ENCODE results near the gene TAGLN. TPM values are rescaled to one million over a fixed set of nuclear protein-coding genes. Genes with fewer than 3 reads are reported as not detected.
"Not testable (repeated sequence)": the region's sequence is repeated elsewhere in the genome, so short reads cannot be mapped to it uniquely, and the experiment has no call there.

The TAGLN gene
- total RNA-seq, 1 experiment from 2014 or later = 4.2 TPM

DNA sequence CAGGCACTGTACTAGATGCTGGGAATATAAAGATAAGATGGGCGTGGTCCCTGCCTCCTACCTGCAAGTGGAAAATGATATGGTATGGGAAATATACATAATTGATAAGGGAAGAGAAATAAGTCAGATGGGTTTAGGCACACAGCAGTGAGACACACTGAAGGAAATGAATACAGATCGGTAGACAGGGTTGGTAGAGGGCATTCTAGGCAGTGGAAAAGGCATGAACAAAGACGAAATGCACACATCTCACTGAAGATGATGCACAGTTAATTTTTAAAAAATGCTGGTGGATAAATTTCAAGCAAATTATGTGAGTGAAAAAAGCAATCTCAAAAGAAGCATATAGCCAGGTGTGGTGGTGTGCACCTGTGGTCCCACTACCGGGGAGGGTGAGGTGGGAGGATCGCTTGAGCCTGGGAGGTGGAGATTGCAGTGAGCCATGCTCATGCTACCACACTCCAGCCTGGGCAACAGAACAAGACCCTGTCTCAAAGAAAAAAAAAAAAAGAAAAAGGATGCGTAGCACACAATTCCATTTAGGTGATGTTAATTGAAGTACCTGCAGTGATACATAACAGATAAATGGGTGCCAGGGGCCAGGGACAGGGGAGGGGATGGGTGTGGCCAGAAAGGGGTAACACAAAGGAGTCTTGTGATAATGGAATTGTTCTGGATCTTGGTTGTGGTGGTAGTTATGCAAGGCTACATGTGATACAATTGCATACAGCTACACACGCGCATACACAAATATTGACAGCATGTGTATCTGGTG, 10.4 kb downstream of the TAGLN start:
- not testable (repeated sequence) for H3K36me3 ChIP-seq; DNase-seq; H3K9me3 ChIP-seq (replicated peaks); H3K4me1 ChIP-seq; H3K27ac ChIP-seq; H3K4me3 ChIP-seq; H3K27me3 ChIP-seq

DNA sequence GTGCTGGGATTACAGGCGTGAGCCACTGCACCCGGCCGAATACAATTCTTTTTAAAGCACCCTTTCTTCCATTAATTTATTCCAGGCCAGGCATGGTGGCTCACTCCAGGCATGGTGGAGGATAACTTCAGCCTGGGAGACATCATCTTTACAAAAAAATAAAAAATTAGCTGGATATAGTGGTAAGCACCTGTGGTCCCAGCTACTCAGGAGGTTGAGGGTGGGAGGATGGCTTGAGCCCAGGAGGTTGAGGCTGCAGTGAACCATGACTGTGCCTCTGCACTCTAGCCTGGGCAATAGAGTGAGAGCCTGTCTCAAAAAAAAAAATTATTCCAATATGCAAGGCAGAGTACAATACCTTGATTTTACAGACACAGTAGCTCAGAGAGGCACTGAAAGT, 11.4 kb downstream of the TAGLN start:
- Histone ChIP-seq H3K9me3 (replicated peaks) (no peaks in the 10 kb centered on the region), H3K27ac (no peak overlapping the region), H3K4me3 (no peak overlapping the region), H3K4me1 (no peaks in the 10 kb centered on the region), H3K36me3 (no peaks in the 10 kb centered on the region), H3K27me3 (no peaks in the 10 kb centered on the region)
- no peak for DNase-seq

GRCh38 chr11:117212697-117213355, 13.7 kb downstream of the TAGLN start:
- no peak for DNase-seq
- Histone ChIP-seq H3K4me1 (no peaks in the 10 kb centered on the region), H3K4me3 (no peak overlapping the region), H3K9me3 (replicated peaks) (no peaks in the 10 kb centered on the region), H3K27me3 (no peaks in the 10 kb centered on the region), H3K36me3 (no peaks in the 10 kb centered on the region), H3K27ac (no peak overlapping the region)

DNA sequence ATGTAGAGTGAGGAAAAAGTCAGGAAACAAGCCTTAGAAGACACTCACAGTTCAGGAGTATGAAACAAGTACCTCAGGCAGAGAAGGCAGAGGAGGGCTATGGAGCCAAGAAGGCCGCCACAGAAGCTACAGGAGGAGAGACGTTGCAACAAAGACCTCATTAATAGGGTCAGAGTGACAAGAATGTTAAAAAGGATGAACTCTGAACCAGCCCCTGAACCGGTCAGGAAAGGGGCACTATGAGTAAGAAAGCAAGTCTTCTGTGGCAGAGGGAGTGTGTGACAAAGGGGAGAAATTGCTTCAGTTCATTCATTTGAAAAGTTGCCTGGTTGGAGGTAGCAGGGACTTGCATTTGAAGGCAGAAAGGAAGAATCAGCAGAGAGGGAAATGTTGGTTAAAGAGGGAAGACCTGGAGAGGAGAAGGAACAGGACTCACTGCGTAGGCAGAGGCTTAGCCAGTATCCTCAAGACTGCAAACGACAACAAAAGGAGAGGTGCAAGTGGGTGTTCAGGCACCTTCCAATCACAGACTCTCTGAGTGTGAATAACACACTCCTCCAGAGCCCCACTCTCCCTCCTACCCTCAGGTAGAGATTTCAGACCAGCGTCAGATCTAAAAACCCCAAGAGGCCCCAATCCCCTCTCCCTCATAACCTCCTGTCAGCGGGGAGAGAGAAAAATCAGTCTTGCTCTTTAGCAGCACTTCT, 15.4 kb downstream of the TAGLN start:
- H3K27me3 ChIP-seq = no peaks in the 10 kb centered on the region
- no peak overlapping the region for H3K27ac ChIP-seq
- no peaks in the 10 kb centered on the region for H3K9me3 ChIP-seq (replicated peaks)
- no peak for DNase-seq
- no peaks in the 10 kb centered on the region for H3K4me1 ChIP-seq
- H3K4me3 ChIP-seq = no peak overlapping the region
- H3K36me3 ChIP-seq = no peaks in the 10 kb centered on the region

DNA sequence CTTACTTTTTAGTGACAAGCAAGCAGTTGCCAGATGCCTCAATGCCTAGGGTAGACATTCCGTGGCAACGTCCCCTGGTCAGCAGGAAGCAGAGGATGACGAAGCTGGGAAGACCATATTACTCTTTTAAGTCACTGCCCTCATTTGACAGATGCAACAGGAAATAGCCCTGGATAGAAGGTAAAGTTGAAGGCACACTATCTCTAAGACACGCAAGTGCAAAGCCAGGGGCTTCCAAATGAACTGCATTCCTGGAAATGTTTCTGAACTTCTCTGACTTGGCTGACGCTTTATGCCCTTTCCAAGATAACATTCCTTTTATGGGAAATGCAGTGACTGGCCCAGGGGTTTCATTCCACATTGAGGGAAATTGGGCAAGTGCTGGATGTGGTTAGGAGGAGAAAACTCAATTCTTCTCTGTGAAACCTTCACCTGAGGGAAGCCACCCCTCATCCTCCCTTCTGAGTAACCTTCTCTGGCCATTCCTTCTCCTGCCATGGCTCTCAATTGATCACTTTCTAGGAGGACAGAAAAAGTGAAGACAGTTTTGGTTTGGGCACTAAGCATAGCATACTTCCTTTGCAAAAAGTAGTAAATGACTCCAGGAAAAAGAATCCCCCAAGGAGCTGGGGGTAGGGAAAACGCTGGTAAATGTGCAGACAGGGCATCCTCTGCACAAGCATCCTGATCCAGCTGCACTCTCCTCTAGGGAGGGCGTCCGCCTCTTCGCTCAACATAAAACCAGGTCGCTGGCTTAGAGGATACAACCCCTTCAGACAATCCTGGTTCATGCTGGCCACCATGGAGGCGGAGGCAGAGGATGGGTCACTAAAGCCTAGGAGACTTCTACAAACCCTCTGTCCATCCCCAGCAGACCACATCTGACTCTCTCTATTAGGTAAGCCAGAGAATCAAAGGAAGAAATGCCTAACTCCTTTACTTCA, 18.2 kb downstream of the TAGLN start:
- no peaks in the 10 kb centered on the region for H3K27me3 ChIP-seq
- peaks cover 18% of the 10 kb centered on the region for H3K4me1 ChIP-seq
- DNase-seq = no peak
- H3K27ac ChIP-seq = no peak overlapping the region
- no peaks in the 10 kb centered on the region for H3K9me3 ChIP-seq (replicated peaks)
- H3K36me3 ChIP-seq = no peaks in the 10 kb centered on the region
- no peak overlapping the region for H3K4me3 ChIP-seq

DNA sequence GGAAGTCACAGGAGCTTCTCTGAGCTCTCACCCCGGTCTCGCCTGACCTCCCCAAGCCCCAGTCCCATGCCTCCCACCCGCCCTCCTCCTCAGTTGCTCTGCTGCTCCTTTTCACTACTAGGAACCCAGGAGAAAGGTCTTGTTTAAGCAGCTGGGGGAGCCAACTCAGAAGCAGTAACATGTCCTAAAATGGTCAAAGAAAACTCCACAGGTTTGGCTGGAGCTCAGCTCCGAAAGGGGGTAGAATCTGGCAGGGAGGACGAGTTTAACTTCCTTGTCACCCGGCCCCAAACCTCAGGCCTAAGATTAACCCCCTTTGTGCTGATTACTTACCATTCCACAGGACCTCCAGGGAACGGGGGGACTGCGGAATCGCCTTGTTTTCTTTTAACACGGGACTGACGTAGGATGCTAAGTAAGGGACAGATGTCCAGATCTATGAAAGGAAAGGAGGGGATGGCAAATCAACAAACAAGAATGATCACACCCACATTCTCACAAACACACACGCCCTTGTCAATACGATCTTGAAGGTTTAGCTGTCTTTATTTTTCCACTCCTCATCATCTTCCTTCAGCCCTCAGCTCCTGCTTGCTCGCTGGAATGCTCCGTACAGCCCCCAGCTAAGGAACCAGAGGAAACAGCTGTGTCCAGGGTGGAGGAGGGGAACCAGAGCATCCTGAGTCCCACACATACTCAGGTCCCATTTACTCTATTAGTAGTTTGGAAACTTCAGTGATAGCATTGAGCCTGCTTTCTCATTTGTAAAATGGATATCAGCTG, 19.2 kb downstream of the TAGLN start:
- Histone ChIP-seq H3K27ac (no peak overlapping the region), H3K36me3 (no peaks in the 10 kb centered on the region), H3K4me1 (peaks cover 22% of the 10 kb centered on the region), H3K9me3 (replicated peaks) (no peaks in the 10 kb centered on the region), H3K27me3 (no peaks in the 10 kb centered on the region), H3K4me3 (no peak overlapping the region)
- DNase-seq = no peak

GRCh38 chr11:117219001-117219400, 19.8 kb downstream of the TAGLN start:
- Histone ChIP-seq H3K9me3 (replicated peaks) (no peaks in the 10 kb centered on the region), H3K27ac (no peak overlapping the region), H3K36me3 (no peaks in the 10 kb centered on the region), H3K27me3 (no peaks in the 10 kb centered on the region), H3K4me3 (no peak overlapping the region), H3K4me1 (peaks cover 22% of the 10 kb centered on the region)
- no peak for DNase-seq

- no peaks in the 10 kb centered on the region for H3K27me3 ChIP-seq
- no peak overlapping the region for H3K27ac ChIP-seq
- no peak for DNase-seq
- H3K4me1 ChIP-seq = peaks cover 22% of the 10 kb centered on the region
- H3K9me3 ChIP-seq (replicated peaks) = no peaks in the 10 kb centered on the region
- H3K36me3 ChIP-seq = no peaks in the 10 kb centered on the region
- no peak overlapping the region for H3K4me3 ChIP-seq
These were observed 20.3 kb downstream of the TAGLN start for GRCh38 chr11:117219455-117219854.

DNA sequence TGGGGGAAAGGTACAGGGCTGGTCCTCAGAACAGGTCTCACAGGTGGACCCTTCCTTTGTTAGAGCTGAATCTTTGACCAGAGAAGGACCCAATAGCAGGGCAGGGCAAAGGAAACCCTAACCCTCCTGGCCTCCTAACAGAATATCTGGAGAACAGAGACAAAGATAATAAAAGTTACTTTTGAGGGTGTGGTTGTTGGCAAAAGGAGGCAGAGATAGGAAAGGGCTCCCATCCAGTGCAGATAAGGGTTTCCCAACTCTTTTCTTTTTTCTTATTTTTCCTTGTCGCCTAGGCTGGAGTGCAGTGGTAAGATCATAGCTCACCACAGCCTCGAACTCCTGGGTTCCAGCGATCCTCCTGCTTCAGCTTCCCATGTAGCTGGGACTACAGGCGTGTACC, 20.8 kb downstream of the TAGLN start:
- DNase-seq = no peak
- Histone ChIP-seq H3K4me1 (peaks cover 22% of the 10 kb centered on the region), H3K9me3 (replicated peaks) (no peaks in the 10 kb centered on the region), H3K4me3 (no peak overlapping the region), H3K27ac (no peak overlapping the region), H3K27me3 (no peaks in the 10 kb centered on the region), H3K36me3 (no peaks in the 10 kb centered on the region)

- no peaks in the 10 kb centered on the region for H3K36me3 ChIP-seq
- peak overlapping the region; percentile 52 for H3K27ac ChIP-seq
- DNase-seq = no peak
- no peak overlapping the region for H3K4me3 ChIP-seq
- no peaks in the 10 kb centered on the region for H3K27me3 ChIP-seq
- H3K9me3 ChIP-seq (replicated peaks) = no peaks in the 10 kb centered on the region
- peaks cover 22% of the 10 kb centered on the region for H3K4me1 ChIP-seq
These were observed 21.4 kb downstream of the TAGLN start for GRCh38 chr11:117220568-117220967.

- peak overlapping the region; percentile 52 for H3K27ac ChIP-seq
- H3K4me1 ChIP-seq = peaks cover 22% of the 10 kb centered on the region
- H3K9me3 ChIP-seq (replicated peaks) = no peaks in the 10 kb centered on the region
- peak; percentile 47 to 62 for DNase-seq
- H3K4me3 ChIP-seq = no peak overlapping the region
- no peaks in the 10 kb centered on the region for H3K36me3 ChIP-seq
- H3K27me3 ChIP-seq = no peaks in the 10 kb centered on the region
These were observed 22.0 kb downstream of the TAGLN start for GRCh38 chr11:117220999-117221774.

DNA sequence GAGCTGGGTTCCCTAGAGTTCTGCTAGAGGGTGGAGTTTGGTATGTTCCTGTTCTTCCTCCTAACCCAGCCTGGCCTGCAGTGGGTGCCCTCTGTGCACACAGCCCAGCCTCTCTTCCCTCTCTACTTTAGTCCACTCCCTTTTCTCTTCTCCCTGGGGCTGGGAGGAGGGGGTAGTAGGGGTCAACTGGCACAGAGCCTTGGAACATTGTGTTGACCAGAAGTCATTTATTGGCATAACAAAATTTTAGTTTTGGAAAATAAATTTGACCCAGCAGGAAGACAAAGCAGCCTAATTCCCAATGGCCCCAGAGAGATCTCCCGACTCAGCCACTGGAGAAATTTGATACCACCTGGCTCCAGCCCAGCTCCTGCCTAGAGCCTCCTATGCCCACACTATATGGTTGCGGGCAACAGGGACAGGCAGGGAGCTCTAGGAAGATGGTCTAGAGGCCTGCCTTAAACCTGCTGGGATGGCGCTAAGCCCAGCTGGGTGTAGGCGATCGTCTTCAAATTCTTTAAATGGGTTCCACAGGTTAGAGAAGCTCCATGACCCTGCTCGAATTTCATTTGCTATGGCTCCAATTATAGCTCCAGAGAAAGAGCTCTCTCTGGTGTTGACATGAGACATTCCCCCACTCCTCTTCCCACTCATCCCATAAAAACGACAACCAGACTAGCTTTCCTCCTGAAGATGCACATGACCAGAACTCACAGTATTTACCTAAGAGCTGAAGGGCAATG, 22.8 kb downstream of the TAGLN start:
- H3K4me1 ChIP-seq = peaks cover 22% of the 10 kb centered on the region
- no peaks in the 10 kb centered on the region for H3K9me3 ChIP-seq (replicated peaks)
- H3K36me3 ChIP-seq = no peaks in the 10 kb centered on the region
- no peaks in the 10 kb centered on the region for H3K27me3 ChIP-seq
- no peak overlapping the region for H3K4me3 ChIP-seq
- DNase-seq = peak; percentile 79 to 84
- H3K27ac ChIP-seq = peak overlapping the region; percentile 52

All from SJCRH30 (cell line).